IMR-90 (cell line): Measurements from ENCODE around the gene ADRA2B. TPM values are rescaled to one million over a fixed set of nuclear protein-coding genes. Genes with fewer than 3 reads are reported as not detected.

Source experiments
- ATAC-seq: fragments of 200-7000 bp; cut with Tn5 transposase; 2 replicates; pipeline ENCODE4 v1.9.1; 2020; ENCODE audit warnings: low read depth, mild to moderate bottlenecking, moderate library complexity
- BruUV-seq: library from RNA; stranded (reverse); fragments of 400-500 nt; replicated peaks from 2 replicates; lab custom pipeline; 2021; lab: Mats Ljungman, UMichigan
- CTCF ChIA-PET: fragments of 300-600 bp; formaldehyde crosslinking; extraction: SDS; loops from one replicate; lab custom pipeline; 2021; ENCODE audit warnings: antibody characterized with exemption; lab: Yijun Ruan, JAX
- POLR2A ChIA-PET: fragments of 300-600 bp; sonication (Branson Sonifier 250); formaldehyde crosslinking; loops from one replicate; lab custom pipeline; 2022; ENCODE audit warnings: antibody characterized with exemption; ENCODE audit not compliant: unreplicated experiment; lab: Charles Lee
- DNase-seq: peaks from one replicate; pipeline ENCODE4 v3.0.0; 2013
- H2AFZ ChIP-seq: replicated peaks from 2 replicates; pipeline ENCODE3; 2013; ENCODE audit warnings: low read length, mild to moderate bottlenecking; ENCODE audit not compliant: poor library complexity
- H2AK5ac ChIP-seq: 2 replicates; pipeline ENCODE4 v1.6.1; 2013; ENCODE audit warnings: low read depth, low read length, inconsistent platforms
- H2AK9ac ChIP-seq: replicated peaks from 2 replicates; pipeline ENCODE3; 2013; ENCODE audit warnings: mild to moderate bottlenecking, low read depth, low read length, moderate library complexity; ENCODE audit not compliant: poor library complexity
- H2BK120ac ChIP-seq: 2 replicates; pipeline ENCODE4 v1.6.1; 2013; ENCODE audit warnings: low read depth, low read length, inconsistent platforms
- H2BK15ac ChIP-seq: 3 replicates; pipeline ENCODE4 v1.6.1; 2013; ENCODE audit warnings: low read depth, low read length, inconsistent platforms
- H2BK20ac ChIP-seq: 2 replicates; pipeline ENCODE4 v1.6.1; 2013; ENCODE audit warnings: low read depth, mild to moderate bottlenecking, inconsistent platforms, low read length, moderate library complexity
- H2BK5ac ChIP-seq: 2 replicates; pipeline ENCODE4 v1.6.1; 2013; ENCODE audit warnings: mild to moderate bottlenecking, low read depth, low read length, inconsistent platforms; ENCODE audit not compliant: poor library complexity, severe bottlenecking
- H3K14ac ChIP-seq: replicated peaks from 2 replicates; pipeline ENCODE4 v1.6.1; 2013; ENCODE audit warnings: low read depth, low read length, inconsistent platforms
- H3K18ac ChIP-seq: 2 replicates; pipeline ENCODE4 v1.6.1; 2013; ENCODE audit warnings: low read depth, low read length, control low read depth
- H3K23ac ChIP-seq: 2 replicates; pipeline ENCODE4 v1.6.1; 2013; ENCODE audit warnings: low read depth, low read length, inconsistent platforms
- H3K27ac ChIP-seq: 2 replicates; pipeline ENCODE4 v1.5.1; 2013; ENCODE audit warnings: mild to moderate bottlenecking, control low read depth, low read length; ENCODE audit not compliant: insufficient read depth
- H3K27me3 ChIP-seq: 2 replicates; pipeline ENCODE4 v1.6.1; 2013; ENCODE audit warnings: low read length; ENCODE audit not compliant: control insufficient read depth, insufficient read depth
- H3K36me3 ChIP-seq: 2 replicates; pipeline ENCODE4 v1.6.1; 2013; ENCODE audit warnings: low read length, mixed read lengths; ENCODE audit not compliant: control insufficient read depth, insufficient read depth
- H3K4ac ChIP-seq: 2 replicates; pipeline ENCODE4 v1.6.1; 2013; ENCODE audit warnings: low read depth, low read length, inconsistent platforms
- H3K4me1 ChIP-seq: 2 replicates; pipeline ENCODE4 v1.6.1; 2013; ENCODE audit warnings: low read length, mixed read lengths; ENCODE audit not compliant: control insufficient read depth, insufficient read depth
- H3K4me2 ChIP-seq: 2 replicates; pipeline ENCODE4 v1.6.1; 2013; ENCODE audit warnings: low read depth, mild to moderate bottlenecking, control low read depth, low read length, moderate library complexity
- H3K4me3 ChIP-seq: 2 replicates; pipeline ENCODE4 v1.5.1; 2013; ENCODE audit warnings: low read depth, mild to moderate bottlenecking, control low read depth, low read length, moderate library complexity; ENCODE audit not compliant: insufficient read depth
- H3K56ac ChIP-seq: 2 replicates; pipeline ENCODE4 v1.6.1; 2013; ENCODE audit warnings: low read length, inconsistent platforms; ENCODE audit not compliant: insufficient read depth; ENCODE audit errors: extremely low read depth
- H3K79me1 ChIP-seq, 2 experiments: 2 replicates each; pipeline ENCODE4 v1.6.1; 2013; ENCODE audit warnings: low read length in 2 of 2, inconsistent platforms in 1 of 2, low read depth in 1 of 2
- H3K9ac ChIP-seq: 2 replicates; pipeline ENCODE4 v1.6.1; 2013; ENCODE audit warnings: low read depth, low read length, control low read depth
- H3K9me1 ChIP-seq: 2 replicates; pipeline ENCODE4 v1.6.1; 2013; ENCODE audit warnings: low read length, inconsistent platforms; ENCODE audit not compliant: insufficient read depth
- H3K9me3 ChIP-seq: 2 replicates; pipeline ENCODE4 v1.6.1; 2013; ENCODE audit warnings: low read length; ENCODE audit not compliant: control insufficient read depth, insufficient read depth
- H4K20me1 ChIP-seq: 2 replicates; pipeline ENCODE4 v1.6.1; 2013; ENCODE audit warnings: low read length, inconsistent platforms; ENCODE audit not compliant: insufficient read depth
- H4K5ac ChIP-seq: 2 replicates; pipeline ENCODE4 v1.6.1; 2013; ENCODE audit warnings: mild to moderate bottlenecking, low read depth, low read length, control low read depth
- H4K8ac ChIP-seq, 2 experiments: 2 replicates each; pipeline ENCODE4 v1.6.1; 2013; ENCODE audit warnings: low read depth in 2 of 2, low read length in 2 of 2, control low read depth in 1 of 2, inconsistent platforms in 1 of 2
- H4K91ac ChIP-seq: 2 replicates; pipeline ENCODE4 v1.6.1; 2013; ENCODE audit warnings: low read depth, low read length, inconsistent platforms; ENCODE audit not compliant: insufficient read depth
- ELK1 ChIP-seq: fragments of 150-350 bp; IDR thresholded peaks from 2 replicates; pipeline ENCODE4 v1.6.1; 2016; ENCODE audit warnings: low read depth, mild to moderate bottlenecking, low read length, moderate library complexity, borderline replicate concordance
- NFE2L2 ChIP-seq: fragments of 150-350 bp; IDR thresholded peaks from 2 replicates; pipeline ENCODE4 v1.6.1; 2016; ENCODE audit warnings: low read depth, mild to moderate bottlenecking, low read length
- RFX5 ChIP-seq: IDR thresholded peaks from 2 replicates; pipeline ENCODE4 v1.8.0; 2012; ENCODE audit warnings: low read depth, mild to moderate bottlenecking, low read length, moderate library complexity
- WGBS, 2 experiments: methylation state at CpG; one replicate each; pipeline versions ENCODE4 v1.1.5 to v1.1.7; 2013; ENCODE audit warnings: missing lambda C conversion rate in 2 of 2; ENCODE audit not compliant: insufficient read length in 1 of 2; ENCODE audit errors: extremely low coverage in 2 of 2; 5-methylcytosine and 5-hydroxymethylcytosine counted together
- dilution Hi-C: fragments of 300-500 bp; cut with HindIII; formaldehyde crosslinking; loops from one replicate; pipeline ENCODE4 v1.14.3; 2018; ENCODE audit warnings: low sequenced_read_pairs; ENCODE audit not compliant: unreplicated experiment
- in situ Hi-C: fragments of 300-500 bp; cut with MboI; formaldehyde crosslinking; loops from 3 replicates; pipeline ENCODE4 v1.14.3; 2019; ENCODE audit warnings: low sequenced_read_pairs, inconsistent platforms, mixed read lengths
- intact Hi-C: fragments of 100-400 bp; cut with micrococcal nuclease; formaldehyde crosslinking; loops from 2 replicates; pipeline ENCODE4 v1.10.0; 2022
- polyA plus RNA-seq, 3 experiments: library from polyadenylated mRNA; depleted of rRNA; stranded (reverse); fragments of >200 nt; gene quantifications; 2 replicates each; pipeline ENCODE4 v1.2.3, GENCODE V29; 2012; ENCODE audit warnings: low replicate concordance in 1 of 3
- total RNA-seq: library from RNA; depleted of rRNA; stranded (reverse); fragments of >200 nt; gene quantifications from 2 replicates; pipeline ENCODE4 v1.2.3, GENCODE V29; 2012

Gene ADRA2B
- total and polyA plus RNA-seq, 2 of the 4 experiments (the other 2 are of a cell fraction): not detected

- H3K4me3 ChIP-seq: no peak overlapping the region
- ATAC-seq (no peak), DNase-seq (no peak)
- no peak overlapping the region for H2BK15ac ChIP-seq
- H3K79me1 ChIP-seq: no peaks in the 10 kb centered on the region
- no peak overlapping the region for H3K56ac ChIP-seq
- dilution Hi-C loops (no loop called here), in situ Hi-C loops (no loop called here), intact Hi-C loops (no loop called here)
- no peaks in the 10 kb centered on the region for H3K36me3 ChIP-seq
- no peak overlapping the region for H2BK5ac ChIP-seq
- peaks cover 12% of the 10 kb centered on the region; the same call in 1 of the 2 replicates for H3K27me3 ChIP-seq
- no peaks in the 10 kb centered on the region for H3K9me1 ChIP-seq
- H4K5ac ChIP-seq: no peak overlapping the region
- no peak overlapping the region for H4K91ac ChIP-seq
- WGBS, 2 experiments: 78% methylated on average over 4 of the region's 14 CpGs; no CpG with 5 or more reads in 1 of the 2 experiments
- H2BK20ac ChIP-seq: no peak overlapping the region
- no peaks in the 10 kb centered on the region for H3K9me3 ChIP-seq
- no peak overlapping the region for H2AK5ac ChIP-seq
- H2AFZ ChIP-seq: no peak overlapping the region
- POLR2A ChIA-PET: no interaction called here
- H2BK120ac ChIP-seq: no peak overlapping the region
- H3K4me1 ChIP-seq: no peaks in the 10 kb centered on the region
- no peak overlapping the region for H3K4ac ChIP-seq
- H3K23ac ChIP-seq: no peak overlapping the region
- H3K27ac ChIP-seq: no peak overlapping the region
- BruUV-seq: no TSS peak
- H3K9ac ChIP-seq: no peak overlapping the region
- H2AK9ac ChIP-seq: no peak overlapping the region
- no peak overlapping the region for H3K14ac ChIP-seq
- no peaks in the 10 kb centered on the region for H4K20me1 ChIP-seq
- CTCF ChIA-PET: no interaction called here
- TF ChIP-seq NFE2L2 (no peak), ELK1 (no peak), RFX5 (no peak)
- no peak overlapping the region for H3K18ac ChIP-seq
- no peak overlapping the region for H4K8ac ChIP-seq
- no peak overlapping the region for H3K4me2 ChIP-seq
These were observed 42.2 kb upstream of the ADRA2B start for GRCh38 chr2:96158554-96158940.
